Hematopoietic multipotent progenitor cell treated with erythropoietin and hydrocortisone succinate and interleukin-3 and kit ligand, for 17 days (in vitro differentiated cells): Measurements from ENCODE around the gene SYDE2.
A peak's percentile ranks its signal among the peaks of the same experiment; 100 is the strongest.

Experiments used
- DNase-seq: peaks from one replicate; pipeline ENCODE4 v3.0.0-alpha.2; 2015; ENCODE audit warnings: low spot score

SYDE2 gene

DNA sequence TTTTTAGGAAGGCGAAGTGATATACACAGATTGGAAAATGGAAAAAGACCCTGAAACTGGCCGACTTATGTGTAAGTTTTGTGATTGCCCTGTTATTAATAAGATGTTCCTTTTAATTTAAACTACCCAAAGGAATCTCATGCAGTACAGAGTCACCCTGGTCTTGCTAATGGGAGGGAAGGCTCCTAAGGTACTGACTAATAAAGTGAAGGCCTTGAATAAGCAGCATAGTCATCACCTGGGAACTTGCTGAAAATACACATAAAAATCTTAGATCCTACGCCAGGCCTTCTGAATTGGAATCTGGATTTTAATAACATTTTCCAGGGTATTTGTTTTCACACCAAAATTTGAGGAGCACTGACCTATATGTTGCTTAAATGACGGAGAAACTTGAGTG lies 79.1 kb downstream of the SYDE2 start:
- no peak for DNase-seq

DNA sequence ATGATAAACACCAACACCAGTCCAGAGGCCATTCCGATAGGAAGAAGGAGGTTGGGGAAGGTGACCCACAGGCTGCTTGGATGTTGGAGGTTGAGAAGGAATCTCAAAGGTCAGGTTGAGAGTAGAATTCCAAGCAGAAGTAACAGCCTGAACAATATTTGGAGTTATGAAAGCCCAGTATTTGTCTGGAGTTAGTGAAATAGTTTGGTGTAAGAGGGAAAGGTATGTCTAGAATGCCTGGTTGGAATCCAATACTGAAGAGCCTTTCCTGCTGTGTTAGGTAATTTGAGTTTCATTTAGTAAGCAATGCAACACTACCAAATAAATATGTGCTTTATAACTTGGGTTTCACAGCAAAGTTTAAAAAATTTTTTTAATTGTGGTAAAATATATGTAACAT lies 82.1 kb downstream of the SYDE2 start:
- no peak for DNase-seq

DNA sequence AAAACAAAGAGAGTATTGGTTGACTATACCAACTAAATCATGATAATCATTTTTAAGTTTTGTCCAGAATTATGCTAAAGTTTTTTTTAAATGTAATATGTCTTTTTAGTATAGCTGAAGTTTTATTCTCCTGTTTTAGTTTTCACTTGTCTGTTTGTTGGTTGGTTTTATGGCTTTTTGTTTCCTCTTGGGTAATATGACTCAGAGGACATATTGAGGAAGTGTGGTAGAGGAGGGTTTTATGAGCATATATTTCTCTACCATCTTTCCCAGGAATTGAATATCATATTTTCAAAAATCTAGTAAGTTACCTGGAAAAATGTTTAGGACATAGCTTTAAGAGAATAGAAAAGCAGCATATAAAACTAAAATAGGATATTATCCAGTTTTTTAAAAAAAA lies 84.0 kb downstream of the SYDE2 start:
- no peak for DNase-seq

DNA sequence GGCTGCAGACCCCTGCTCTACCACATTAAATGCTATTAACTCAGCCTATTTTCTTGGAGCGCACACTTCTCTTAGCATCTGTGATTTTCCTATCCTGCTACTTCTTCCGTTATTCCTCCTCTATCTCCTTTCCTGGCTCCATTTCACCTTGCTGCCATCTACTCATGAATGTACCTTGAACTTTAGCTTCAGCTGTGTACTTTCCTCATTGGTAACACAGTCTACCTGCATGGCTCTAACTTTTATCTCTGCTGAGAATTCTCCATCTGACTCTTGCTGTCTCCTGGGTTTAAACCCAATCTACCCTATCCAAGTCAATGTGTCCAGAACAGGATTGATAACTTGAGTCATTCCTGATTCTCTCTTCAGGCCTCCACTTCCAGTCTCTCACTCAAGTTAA lies 84.9 kb downstream of the SYDE2 start:
- DNase-seq, result no peak

DNA sequence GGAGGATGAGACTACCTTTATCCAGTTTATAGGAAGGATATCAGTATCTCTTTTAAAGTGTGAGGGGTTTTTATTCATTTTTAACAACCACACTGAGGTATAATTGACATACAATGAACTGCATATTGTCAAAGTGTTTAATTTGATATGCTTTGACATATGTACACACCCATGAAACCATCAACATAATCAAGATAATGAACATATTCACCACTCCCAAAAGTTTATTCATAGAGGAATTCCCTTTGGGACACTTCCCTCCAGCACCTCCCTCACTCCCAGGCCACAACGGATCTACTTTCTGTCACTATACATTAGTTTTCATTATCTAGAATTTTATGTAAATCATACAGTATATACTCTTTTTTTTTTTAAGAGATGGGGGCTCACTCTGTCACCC lies 89.1 kb downstream of the SYDE2 start:
- no peak for DNase-seq

DNA sequence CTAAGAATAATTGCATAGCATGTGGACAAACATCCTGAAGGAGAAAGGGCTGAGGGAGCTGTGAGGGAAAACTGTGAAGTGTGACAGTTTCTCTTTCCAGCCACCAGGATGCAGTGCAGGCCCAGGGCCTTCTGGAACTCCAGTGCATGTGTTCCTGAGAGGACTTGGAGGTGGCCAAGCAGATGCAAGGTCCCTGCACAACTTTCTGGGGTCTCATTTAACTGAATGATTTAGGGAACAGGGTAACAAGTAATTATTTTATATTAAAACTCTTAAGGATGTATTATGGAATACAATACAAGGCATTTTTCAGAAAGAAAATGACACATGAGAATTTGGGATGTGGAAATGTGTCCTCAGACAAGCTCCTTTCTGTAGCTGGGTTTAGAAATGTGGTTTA lies 91.3 kb downstream of the SYDE2 start:
- DNase-seq, result peak; percentile 28
